Activated CD4-positive, alpha-beta T cell treated with anti-CD3 and anti-CD28 coated beads, Interleukin-2, amount 10 ng/mL, durations not matched to agents 7 days and 5 days (primary cell): Measurements from ENCODE around the gene PLAGL2. TPM values are rescaled to one million over a fixed set of nuclear protein-coding genes. Genes with fewer than 3 reads are reported as not detected.

Experiments used
- CTCF ChIA-PET: fragments of 350-600 bp; sonication (Branson Sonifier 250); formaldehyde crosslinking; loops from one replicate; lab custom pipeline; 2021; ENCODE audit warnings: antibody characterized with exemption; lab: Charles Lee
- POLR2A ChIA-PET: fragments of 350-600 bp; sonication (Branson Sonifier 250); formaldehyde crosslinking; loops from one replicate; lab custom pipeline; 2021; ENCODE audit warnings: antibody characterized with exemption; lab: Charles Lee
- DNase-seq: peaks from one replicate; pipeline ENCODE4 v3.0.0-alpha.2; 2020
- H3K27ac Mint-ChIP-seq: one replicate; pipeline ENCODE4 v1.8.0; 2021; ENCODE audit warnings: mild to moderate bottlenecking, moderate library complexity, mixed read lengths
- H3K27me3 Mint-ChIP-seq: one replicate; pipeline ENCODE4 v1.8.0; 2021; ENCODE audit warnings: mixed read lengths
- H3K36me3 Mint-ChIP-seq: one replicate; pipeline ENCODE4 v1.8.0; 2021; ENCODE audit warnings: low read depth, mixed read lengths
- H3K4me1 Mint-ChIP-seq: one replicate; pipeline ENCODE4 v1.8.0; 2021; ENCODE audit warnings: mixed read lengths
- H3K4me3 Mint-ChIP-seq: one replicate; pipeline ENCODE4 v1.8.0; 2021; ENCODE audit warnings: mild to moderate bottlenecking, moderate library complexity, mixed read lengths
- H3K9me3 Mint-ChIP-seq: one replicate; pipeline ENCODE4 v1.8.0; 2021; ENCODE audit warnings: mixed read lengths
- total RNA-seq, 2 experiments: library from RNA; stranded (reverse); gene quantifications; one replicate each; pipeline ENCODE4 v1.2.3, GENCODE V29; 2021

Gene PLAGL2
- total RNA-seq, 2 experiments from 2014 or later = 22.8 to 25.6 TPM

GRCh38 chr20:32160341-32160740 lies 47.2 kb downstream of the PLAGL2 start:
- Mint-ChIP-seq H3K36me3 (peaks cover 41% of the 10 kb centered on the region), H3K27me3 (no peaks in the 10 kb centered on the region), H3K4me1 (no peaks in the 10 kb centered on the region), H3K4me3 (no peak overlapping the region), H3K27ac (no peak overlapping the region), H3K9me3 (no peaks in the 10 kb centered on the region)
- POLR2A ChIA-PET = no interaction called here
- CTCF ChIA-PET = interaction anchor here (0.7 kb wide), 1 partner anchor 176 kb away, joined by 4 read pairs; no protein-coding TSS in a partner anchor
- DNase-seq = no peak

GRCh38 chr20:32159766-32160221 lies 47.7 kb downstream of the PLAGL2 start:
- H3K36me3 Mint-ChIP-seq = peaks cover 36% of the 10 kb centered on the region
- no peak for DNase-seq
- no peaks in the 10 kb centered on the region for H3K4me1 Mint-ChIP-seq
- CTCF ChIA-PET = interaction anchor here (1.0 kb wide), 1 partner anchor 10 kb away, joined by 3 read pairs; no protein-coding TSS in a partner anchor
- H3K27me3 Mint-ChIP-seq = no peaks in the 10 kb centered on the region
- POLR2A ChIA-PET = no interaction called here
- no peak overlapping the region for H3K27ac Mint-ChIP-seq
- H3K4me3 Mint-ChIP-seq = no peak overlapping the region
- no peaks in the 10 kb centered on the region for H3K9me3 Mint-ChIP-seq

GRCh38 chr20:32158943-32159660 lies 48.4 kb downstream of the PLAGL2 start:
- ChIA-PET POLR2A (no interaction called here), CTCF (interaction anchor here (1.0 kb wide), 1 partner anchor 10 kb away, joined by 3 read pairs; no protein-coding TSS in a partner anchor)
- no peak overlapping the region for H3K27ac Mint-ChIP-seq
- DNase-seq = no peak
- H3K27me3 Mint-ChIP-seq = no peaks in the 10 kb centered on the region
- H3K4me1 Mint-ChIP-seq = no peaks in the 10 kb centered on the region
- no peaks in the 10 kb centered on the region for H3K9me3 Mint-ChIP-seq
- peaks cover 38% of the 10 kb centered on the region for H3K36me3 Mint-ChIP-seq
- no peak overlapping the region for H3K4me3 Mint-ChIP-seq

GRCh38 chr20:32158351-32158750 lies 49.2 kb downstream of the PLAGL2 start:
- no peak for DNase-seq
- H3K4me3 Mint-ChIP-seq = no peak overlapping the region
- peaks cover 35% of the 10 kb centered on the region for H3K36me3 Mint-ChIP-seq
- POLR2A ChIA-PET = no interaction called here
- no peaks in the 10 kb centered on the region for H3K27me3 Mint-ChIP-seq
- H3K27ac Mint-ChIP-seq = no peak overlapping the region
- no peaks in the 10 kb centered on the region for H3K4me1 Mint-ChIP-seq
- CTCF ChIA-PET = no interaction called here
- no peaks in the 10 kb centered on the region for H3K9me3 Mint-ChIP-seq

- CTCF ChIA-PET = no interaction called here
- Mint-ChIP-seq H3K27ac (no peak overlapping the region), H3K27me3 (no peaks in the 10 kb centered on the region), H3K4me3 (no peak overlapping the region), H3K9me3 (no peaks in the 10 kb centered on the region), H3K36me3 (peaks cover 37% of the 10 kb centered on the region), H3K4me1 (no peaks in the 10 kb centered on the region)
- no peak for DNase-seq
- POLR2A ChIA-PET = no interaction called here
Measured at GRCh38 chr20:32157611-32158010, 49.9 kb downstream of the PLAGL2 start.

GRCh38 chr20:32155017-32155981 lies 52.2 kb downstream of the PLAGL2 start:
- ChIA-PET POLR2A (no interaction called here), CTCF (interaction anchor here (1.0 to 2.1 kb wide), 2 partner anchors 12 to 19 kb away, joined by 3 to 5 read pairs; no protein-coding TSS in a partner anchor)
- no peaks in the 10 kb centered on the region for H3K9me3 Mint-ChIP-seq
- no peaks in the 10 kb centered on the region for H3K4me1 Mint-ChIP-seq
- DNase-seq = peak; percentile 25
- H3K4me3 Mint-ChIP-seq = no peak overlapping the region
- H3K36me3 Mint-ChIP-seq = peaks cover 40% of the 10 kb centered on the region
- peak overlapping the region; percentile 27 for H3K27ac Mint-ChIP-seq
- no peaks in the 10 kb centered on the region for H3K27me3 Mint-ChIP-seq

GRCh38 chr20:32153771-32154170 lies 53.8 kb downstream of the PLAGL2 start:
- peaks cover 37% of the 10 kb centered on the region for H3K36me3 Mint-ChIP-seq
- no peak for DNase-seq
- no peaks in the 10 kb centered on the region for H3K4me1 Mint-ChIP-seq
- no peak overlapping the region for H3K27ac Mint-ChIP-seq
- POLR2A ChIA-PET = no interaction called here
- H3K9me3 Mint-ChIP-seq = no peaks in the 10 kb centered on the region
- CTCF ChIA-PET = no interaction called here
- no peak overlapping the region for H3K4me3 Mint-ChIP-seq
- H3K27me3 Mint-ChIP-seq = no peaks in the 10 kb centered on the region

- no peaks in the 10 kb centered on the region for H3K9me3 Mint-ChIP-seq
Measured at GRCh38 chr20:32153156-32153665, 54.3 kb downstream of the PLAGL2 start.

GRCh38 chr20:32152421-32153155 lies 55.0 kb downstream of the PLAGL2 start:
- CTCF ChIA-PET = interaction anchor here (0.6 kb wide), 2 partner anchors 41 to 63 kb away, joined by 3 to 6 read pairs; no protein-coding TSS in a partner anchor
- H3K36me3 Mint-ChIP-seq = peaks cover 32% of the 10 kb centered on the region
- H3K4me1 Mint-ChIP-seq = no peaks in the 10 kb centered on the region
- H3K9me3 Mint-ChIP-seq = no peaks in the 10 kb centered on the region
- DNase-seq = no peak
- H3K27ac Mint-ChIP-seq = no peak overlapping the region
- no peaks in the 10 kb centered on the region for H3K27me3 Mint-ChIP-seq
- no peak overlapping the region for H3K4me3 Mint-ChIP-seq
- POLR2A ChIA-PET = no interaction called here

More at GRCh38 chr20:32153156-32153665, 54.3 kb downstream of the PLAGL2 start:
- H3K27ac Mint-ChIP-seq = no peak overlapping the region
- no peaks in the 10 kb centered on the region for H3K27me3 Mint-ChIP-seq
- H3K4me3 Mint-ChIP-seq = no peak overlapping the region
- H3K4me1 Mint-ChIP-seq = no peaks in the 10 kb centered on the region
- H3K36me3 Mint-ChIP-seq = peaks cover 35% of the 10 kb centered on the region
- DNase-seq = no peak
- ChIA-PET CTCF (no interaction called here), POLR2A (no interaction called here)

GRCh38 chr20:32150291-32150848 lies 57.2 kb downstream of the PLAGL2 start:
- ChIA-PET POLR2A (no interaction called here), CTCF (interaction anchor here (0.8 to 1.3 kb wide), 3 partner anchors 13 to 21 kb away, joined by 3 to 7 read pairs (median 4); no protein-coding TSS in a partner anchor)
- Mint-ChIP-seq H3K4me1 (no peaks in the 10 kb centered on the region), H3K27me3 (no peaks in the 10 kb centered on the region), H3K4me3 (no peak overlapping the region), H3K9me3 (no peaks in the 10 kb centered on the region), H3K36me3 (peaks cover 41% of the 10 kb centered on the region), H3K27ac (no peak overlapping the region)
- no peak for DNase-seq

GRCh38 chr20:32149566-32150170 lies 57.9 kb downstream of the PLAGL2 start:
- Mint-ChIP-seq H3K4me3 (no peak overlapping the region), H3K27ac (no peak overlapping the region), H3K4me1 (no peaks in the 10 kb centered on the region), H3K9me3 (no peaks in the 10 kb centered on the region), H3K27me3 (no peaks in the 10 kb centered on the region), H3K36me3 (peaks cover 47% of the 10 kb centered on the region)
- CTCF ChIA-PET = interaction anchor here (0.8 to 1.3 kb wide), 2 partner anchors 9 to 15 kb away, joined by 3 to 4 read pairs; no protein-coding TSS in a partner anchor
- no peak for DNase-seq
- POLR2A ChIA-PET = no interaction called here
